C4-2B (cell line): ENCODE measurements around the gene NIM1K.
"Not testable (repeated sequence)": the region's sequence is repeated elsewhere in the genome, so short reads cannot be mapped to it uniquely, and the experiment has no call there.

Experiments used
- H3K27ac ChIP-seq: fragments of 450-650 bp; 2 replicates; pipeline ENCODE4 v1.5.1; 2017
- ZFX ChIP-seq: fragments of 450-650 bp; IDR thresholded peaks from 2 replicates; pipeline ENCODE4 v1.6.1; 2017
- TF ChIP-seq, protein P1 (sequence below): fragments of 450-650 bp; conservative IDR thresholded peaks from 2 replicates; pipeline ENCODE4 v1.5.1; 2017; ENCODE audit warnings: mild to moderate bottlenecking

Gene NIM1K

DNA sequence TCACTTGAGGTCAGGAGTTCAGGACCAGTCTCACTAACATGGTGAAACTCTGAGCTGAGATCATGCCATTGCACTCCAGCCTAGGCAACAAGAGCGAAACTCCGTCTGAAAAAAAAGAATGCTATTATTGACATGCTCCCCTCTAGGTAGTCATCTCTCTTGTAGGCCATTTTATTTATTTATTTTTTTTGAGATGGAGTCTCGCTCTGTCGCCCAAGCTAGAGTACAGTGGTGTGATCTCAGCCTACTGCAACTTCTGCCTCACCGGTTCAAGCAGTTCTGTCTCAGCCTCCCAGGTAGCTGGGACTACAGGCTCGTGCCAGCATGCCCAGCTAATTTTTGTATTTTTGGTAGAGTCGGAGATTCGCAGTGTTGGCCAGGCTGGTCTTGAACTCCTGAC is 20.6 kb upstream of the NIM1K start:
- TF ChIP-seq, protein P1, sequence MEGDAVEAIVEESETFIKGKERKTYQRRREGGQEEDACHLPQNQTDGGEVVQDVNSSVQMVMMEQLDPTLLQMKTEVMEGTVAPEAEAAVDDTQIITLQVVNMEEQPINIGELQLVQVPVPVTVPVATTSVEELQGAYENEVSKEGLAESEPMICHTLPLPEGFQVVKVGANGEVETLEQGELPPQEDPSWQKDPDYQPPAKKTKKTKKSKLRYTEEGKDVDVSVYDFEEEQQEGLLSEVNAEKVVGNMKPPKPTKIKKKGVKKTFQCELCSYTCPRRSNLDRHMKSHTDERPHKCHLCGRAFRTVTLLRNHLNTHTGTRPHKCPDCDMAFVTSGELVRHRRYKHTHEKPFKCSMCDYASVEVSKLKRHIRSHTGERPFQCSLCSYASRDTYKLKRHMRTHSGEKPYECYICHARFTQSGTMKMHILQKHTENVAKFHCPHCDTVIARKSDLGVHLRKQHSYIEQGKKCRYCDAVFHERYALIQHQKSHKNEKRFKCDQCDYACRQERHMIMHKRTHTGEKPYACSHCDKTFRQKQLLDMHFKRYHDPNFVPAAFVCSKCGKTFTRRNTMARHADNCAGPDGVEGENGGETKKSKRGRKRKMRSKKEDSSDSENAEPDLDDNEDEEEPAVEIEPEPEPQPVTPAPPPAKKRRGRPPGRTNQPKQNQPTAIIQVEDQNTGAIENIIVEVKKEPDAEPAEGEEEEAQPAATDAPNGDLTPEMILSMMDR, result no peak
- no peak for TF ChIP-seq ZFX
- no peak overlapping the region for H3K27ac ChIP-seq

DNA sequence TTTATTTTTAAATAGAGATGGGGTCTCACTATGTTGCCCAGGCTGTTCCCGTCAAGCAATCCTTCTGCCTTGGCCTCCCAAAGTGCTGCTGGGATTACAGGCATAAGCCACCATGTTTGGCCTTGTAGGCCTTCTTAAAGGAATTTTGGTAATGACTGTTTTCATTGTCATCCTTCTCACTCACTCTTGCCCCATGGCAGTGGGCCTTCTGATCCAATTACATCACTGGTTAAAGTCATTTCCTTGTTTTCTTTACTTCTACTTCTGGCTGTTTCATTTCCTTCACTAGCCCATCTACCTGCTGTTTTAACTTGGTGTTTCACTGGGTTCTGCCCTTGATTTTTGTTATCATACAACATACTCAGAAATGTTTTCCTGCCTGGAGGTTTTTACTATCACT is 20.1 kb upstream of the NIM1K start:
- no peak overlapping the region for H3K27ac ChIP-seq
- TF ChIP-seq ZFX, result no peak
- TF ChIP-seq, protein P1, result no peak

DNA sequence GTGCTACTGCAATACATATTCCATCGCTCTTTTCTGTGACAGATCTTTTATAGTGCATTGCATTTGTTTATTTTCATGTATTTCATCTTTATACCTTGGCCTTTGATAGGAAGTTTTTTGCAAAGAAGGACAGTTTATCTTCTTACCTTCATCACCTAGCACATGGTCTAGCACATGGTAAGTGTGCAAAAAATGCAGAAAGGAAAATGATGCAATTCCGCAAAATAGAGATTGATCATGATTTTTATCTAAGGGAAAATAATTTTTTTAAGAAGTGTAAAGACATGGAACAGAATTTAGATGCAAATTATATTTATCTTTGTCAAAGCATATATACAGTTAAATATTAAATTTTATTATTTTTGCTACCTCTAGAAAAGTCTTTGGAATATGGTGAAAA is 19.2 kb upstream of the NIM1K start:
- no peak overlapping the region for H3K27ac ChIP-seq
- TF ChIP-seq, protein P1, result no peak
- no peak for TF ChIP-seq ZFX

DNA sequence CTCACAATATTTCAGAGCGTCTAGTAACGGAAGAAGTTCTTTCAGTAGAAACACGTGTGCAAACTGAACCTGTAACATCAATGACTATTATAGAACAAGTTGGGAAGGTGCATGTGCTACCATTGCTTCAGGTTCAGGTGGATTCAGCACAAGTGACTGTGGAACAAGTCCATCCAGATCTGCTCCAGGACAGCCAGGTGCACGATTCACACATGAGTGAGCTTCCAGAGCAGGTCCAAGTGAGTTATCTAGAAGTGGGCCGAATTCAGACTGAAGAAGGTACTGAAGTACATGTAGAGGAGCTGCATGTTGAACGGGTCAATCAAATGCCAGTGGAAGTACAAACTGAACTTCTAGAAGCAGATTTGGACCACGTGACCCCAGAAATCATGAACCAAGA is 17.4 kb upstream of the NIM1K start:
- no peak overlapping the region for H3K27ac ChIP-seq
- TF ChIP-seq, protein P1, result no peak
- TF ChIP-seq ZFX, result no peak

DNA sequence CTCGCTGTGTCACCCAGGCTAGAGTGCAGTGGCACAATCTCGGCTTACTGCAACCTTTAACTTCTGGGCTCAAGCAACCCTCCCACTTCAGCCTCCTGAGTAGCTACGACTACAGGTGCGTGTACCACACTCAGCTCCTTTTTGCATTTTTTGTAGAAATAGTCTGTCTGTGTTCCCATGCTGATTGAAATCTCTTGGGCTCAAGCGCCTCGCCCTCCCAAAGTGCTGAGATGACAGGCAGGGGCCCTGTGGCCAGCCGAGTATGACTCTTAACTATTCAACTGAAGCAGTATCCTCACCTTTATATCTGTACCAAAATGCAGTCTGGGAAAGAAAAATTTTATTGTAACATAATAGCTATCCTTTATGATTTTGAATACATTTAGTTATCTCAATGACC is 12.2 kb upstream of the NIM1K start:
- no peak overlapping the region for H3K27ac ChIP-seq
- no peak for TF ChIP-seq ZFX

DNA sequence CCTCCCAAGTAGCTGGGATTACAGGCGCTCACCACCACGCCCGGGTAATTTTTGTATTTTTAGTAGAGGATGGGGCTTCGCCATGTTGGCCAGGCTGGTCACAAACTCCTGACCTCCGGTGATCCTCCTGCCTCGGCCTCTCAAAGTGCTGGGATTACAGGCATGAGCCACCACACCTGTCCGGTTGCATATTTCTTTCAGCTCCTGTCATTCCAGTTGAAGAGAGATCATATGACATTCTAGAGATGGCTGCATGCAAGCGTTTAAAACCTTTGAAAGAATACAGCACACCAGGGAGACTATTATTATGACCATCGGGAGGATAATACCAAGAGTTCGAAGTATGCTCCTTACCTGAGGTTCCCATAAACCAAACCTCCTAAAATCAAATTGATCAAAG is 9.6 kb upstream of the NIM1K start:
- H3K27ac ChIP-seq, result no peak overlapping the region
- TF ChIP-seq, protein P1, result no peak
- no peak for TF ChIP-seq ZFX

DNA sequence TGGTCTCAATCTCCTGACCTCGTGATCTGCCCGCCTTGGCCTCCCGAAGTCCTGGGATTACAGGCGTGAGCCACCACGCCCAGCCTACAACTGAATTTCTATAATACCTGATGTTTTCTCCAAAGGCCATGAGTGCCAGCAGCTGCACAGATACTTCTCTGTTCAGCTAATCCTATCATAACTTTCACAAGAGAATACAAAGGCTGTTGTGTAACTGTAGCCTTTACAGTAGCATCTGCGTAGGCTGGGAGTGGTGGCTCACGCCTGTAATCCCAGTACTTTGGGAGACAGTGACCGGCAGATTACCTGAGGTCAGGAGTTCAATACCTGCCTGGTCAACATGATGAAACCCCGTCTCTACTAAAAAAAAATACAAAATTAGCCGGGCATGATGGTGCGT is 8.9 kb upstream of the NIM1K start:
- H3K27ac ChIP-seq, result not testable (repeated sequence)

DNA sequence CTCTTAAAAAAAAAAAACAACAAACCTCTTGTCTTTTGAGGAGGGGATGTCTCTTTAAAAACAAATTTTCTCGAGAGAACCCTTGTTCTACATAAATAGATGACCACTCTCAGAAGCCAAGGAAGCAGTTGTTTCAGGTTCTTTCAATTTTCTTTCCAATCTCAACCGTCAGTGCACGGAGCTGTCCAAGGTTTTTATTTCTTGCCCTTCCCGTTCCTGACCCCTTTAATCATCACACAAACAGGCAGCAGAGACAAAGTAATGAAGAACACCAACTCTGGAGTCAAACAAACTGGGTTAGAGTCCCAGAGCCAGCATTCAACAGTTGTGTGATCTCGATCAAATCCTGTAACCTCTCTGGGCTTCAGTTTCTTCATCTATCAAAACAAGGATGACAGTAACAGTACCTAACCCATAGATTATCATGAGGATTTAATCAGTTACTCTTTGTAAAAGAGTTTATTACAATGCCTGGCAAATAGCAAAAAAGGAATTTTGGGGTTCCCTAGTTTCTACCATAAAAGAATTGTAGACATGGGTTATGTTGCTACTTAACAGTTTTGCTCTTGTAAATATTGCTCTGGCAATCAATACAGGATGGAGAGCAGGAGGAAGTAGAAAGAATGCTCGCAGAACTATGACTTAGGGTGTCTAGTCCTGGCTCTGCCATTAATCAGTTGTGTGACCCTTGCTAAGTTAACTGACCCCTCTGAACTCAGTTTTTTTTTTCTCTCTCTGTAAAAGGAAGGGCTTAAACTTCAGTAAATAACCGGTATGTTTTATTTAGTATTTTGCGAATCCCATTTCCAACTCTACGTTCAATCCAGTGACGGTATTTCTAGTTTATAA is 1.0 kb upstream of the NIM1K start:
- TF ChIP-seq ZFX, result no peak
- TF ChIP-seq, protein P1, result no peak

More for the DNA sequence above, 1.0 kb upstream of the NIM1K start:
- no peak overlapping the region for H3K27ac ChIP-seq
